ENCODE measurements around the gene TM9SF1.

The TM9SF1 gene

DNA sequence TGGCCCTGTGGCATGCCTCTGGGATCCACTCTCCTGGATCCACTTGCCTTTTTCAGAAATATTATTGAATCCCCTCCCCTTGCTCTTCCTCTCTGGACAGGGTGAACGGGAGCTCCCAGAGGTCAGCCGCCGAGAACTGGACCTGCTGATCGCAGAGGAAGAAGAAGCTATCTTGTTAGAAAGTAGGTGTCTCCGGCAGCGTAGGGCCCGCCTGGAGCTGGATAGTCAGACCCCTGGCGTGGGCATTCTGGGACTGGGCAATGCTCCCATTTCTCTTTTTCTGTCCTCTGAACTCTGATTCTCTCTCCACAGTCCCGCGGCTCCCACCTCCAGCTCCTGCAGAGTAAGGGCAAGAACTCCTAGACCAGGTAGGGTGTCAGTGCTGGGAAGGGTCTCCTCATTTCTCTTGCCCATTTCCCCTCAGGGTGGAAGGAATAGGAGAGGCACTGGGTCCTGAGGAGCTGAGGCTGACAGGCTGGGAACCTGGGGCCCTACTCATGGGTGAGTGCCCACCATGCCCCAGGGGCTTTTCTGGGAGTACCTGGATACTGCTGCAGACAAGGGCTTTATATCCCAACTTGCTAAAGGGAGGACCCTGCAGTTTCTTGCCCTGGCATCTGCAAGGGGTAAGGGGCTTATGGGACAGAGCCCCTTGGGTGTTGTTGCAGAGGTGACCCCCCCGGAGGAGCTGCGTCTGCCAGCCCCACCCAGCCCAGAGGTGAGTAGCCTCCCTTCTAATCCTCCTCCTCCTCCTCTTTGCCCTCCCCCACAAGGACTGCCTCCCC lies 18.0 kb downstream of the TM9SF1 start:
- DNase-seq = no peak

DNA sequence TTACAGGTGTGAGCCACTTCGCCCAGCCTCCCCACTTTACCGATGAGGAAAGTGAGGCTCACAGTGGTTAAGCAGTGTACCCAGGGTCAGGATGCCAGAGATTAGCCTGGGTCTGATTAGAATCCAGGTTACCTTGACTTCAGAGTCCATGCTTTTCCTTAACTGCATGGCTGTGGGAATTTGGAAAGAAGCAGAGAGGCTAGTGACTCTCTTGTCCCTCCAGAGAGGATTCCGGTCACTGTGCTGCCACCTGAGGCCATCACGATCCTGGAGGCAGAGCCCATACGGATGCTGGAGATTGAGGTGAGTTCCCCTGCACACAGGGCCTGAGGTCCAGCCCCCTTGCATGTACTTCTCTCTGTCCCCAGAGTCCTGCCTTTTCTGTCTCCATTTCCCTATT lies 18.6 kb downstream of the TM9SF1 start:
- no peak for DNase-seq

DNA sequence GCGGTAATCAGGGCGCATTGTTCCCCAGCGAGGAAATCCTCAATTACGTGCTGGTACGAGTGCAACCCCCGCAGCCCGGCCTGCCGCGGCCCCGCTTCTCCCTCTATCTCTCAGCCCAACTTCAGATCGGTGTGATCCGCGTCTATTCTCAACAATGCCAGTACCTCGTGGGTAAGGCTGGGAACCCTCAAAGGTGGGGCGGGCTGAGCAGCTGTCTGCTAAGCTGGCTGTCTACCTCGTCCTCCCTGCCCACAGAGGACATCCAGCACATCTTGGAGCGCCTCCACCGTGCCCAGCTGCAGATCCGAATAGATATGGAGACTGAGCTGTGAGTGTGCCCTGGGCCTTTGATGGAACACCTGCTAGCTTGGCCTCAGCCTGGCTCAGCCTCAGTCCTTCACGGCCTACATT lies 22.4 kb downstream of the TM9SF1 start:
- DNase-seq = peak in 1 of 2 experiments; percentile 27

DNA sequence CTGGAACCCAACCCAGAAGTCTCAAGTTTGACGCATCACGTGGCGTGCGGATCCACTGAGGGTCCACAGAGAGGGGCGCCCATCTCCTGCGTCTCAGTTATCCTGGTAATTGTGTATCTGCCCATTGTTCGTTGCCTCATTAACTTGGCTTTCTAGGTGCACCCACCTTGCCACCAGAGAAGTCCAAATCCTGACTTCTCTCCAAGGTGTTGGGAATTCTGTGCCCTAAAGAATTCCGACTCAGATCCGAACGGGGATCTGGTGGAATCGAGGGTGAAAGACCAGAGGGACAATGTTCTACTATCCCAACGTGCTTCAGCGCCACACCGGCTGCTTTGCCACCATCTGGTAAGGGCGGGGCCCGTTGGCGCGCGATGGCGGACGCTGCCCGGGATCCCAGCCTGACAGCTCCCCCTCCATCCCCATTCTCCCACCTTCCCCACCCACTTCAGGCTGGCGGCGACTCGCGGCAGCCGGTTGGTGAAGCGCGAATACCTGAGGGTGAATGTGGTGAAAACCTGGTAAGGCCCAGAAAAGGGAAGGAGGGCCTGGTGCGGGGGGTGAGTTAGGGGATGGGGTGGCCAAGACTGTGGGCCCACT lies 22.9 kb downstream of the TM9SF1 start:
- DNase-seq = peak; percentile 42 to 48

DNA sequence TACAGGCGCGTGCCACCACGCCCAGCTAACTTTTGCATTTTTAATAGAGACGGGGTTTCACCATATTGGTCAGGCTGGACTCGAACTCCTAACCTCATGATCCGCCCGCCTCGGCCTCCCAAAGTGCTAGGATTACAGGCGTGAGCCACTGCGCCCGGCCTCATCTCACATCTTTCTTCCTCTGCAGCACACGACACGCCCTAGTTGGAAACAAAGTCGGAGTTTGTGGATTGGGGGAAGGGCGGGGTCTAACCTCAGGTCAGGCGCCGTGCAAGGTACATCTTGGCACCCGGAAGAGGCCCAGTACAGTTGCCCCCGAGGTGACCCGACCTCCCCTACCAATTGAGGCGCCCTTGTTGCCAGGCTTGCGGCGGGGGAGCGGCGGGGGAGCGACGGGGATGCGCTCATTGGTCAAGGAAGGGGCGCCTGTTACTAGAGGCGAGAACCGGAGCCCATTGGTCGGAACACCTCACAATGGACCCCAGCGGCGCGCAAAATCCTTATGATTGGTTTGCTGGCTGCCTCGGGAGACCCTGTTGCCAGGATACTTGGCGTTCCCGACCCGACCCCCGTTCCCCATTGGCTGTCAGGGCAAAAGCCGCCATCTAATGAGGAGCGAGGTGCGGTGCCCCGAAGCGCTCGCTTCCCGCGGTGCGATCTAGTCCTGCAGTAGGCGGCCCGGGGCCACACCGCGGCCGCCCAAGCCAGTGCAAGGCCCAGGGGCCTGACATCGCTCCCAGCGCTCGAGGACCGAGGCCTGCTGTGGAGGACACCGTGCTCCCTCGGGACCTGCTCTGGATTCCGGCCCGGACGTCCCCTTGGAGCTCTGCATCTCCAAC lies 23.6 kb downstream of the TM9SF1 start, which contains the start of gene REC8:
Gene REC8 (plus strand): TSS at position 659 of the 839 bp plus-strand sequence. CDS start 473 bp downstream, outside the sequence.
- peak; percentile 99 for DNase-seq

DNA sequence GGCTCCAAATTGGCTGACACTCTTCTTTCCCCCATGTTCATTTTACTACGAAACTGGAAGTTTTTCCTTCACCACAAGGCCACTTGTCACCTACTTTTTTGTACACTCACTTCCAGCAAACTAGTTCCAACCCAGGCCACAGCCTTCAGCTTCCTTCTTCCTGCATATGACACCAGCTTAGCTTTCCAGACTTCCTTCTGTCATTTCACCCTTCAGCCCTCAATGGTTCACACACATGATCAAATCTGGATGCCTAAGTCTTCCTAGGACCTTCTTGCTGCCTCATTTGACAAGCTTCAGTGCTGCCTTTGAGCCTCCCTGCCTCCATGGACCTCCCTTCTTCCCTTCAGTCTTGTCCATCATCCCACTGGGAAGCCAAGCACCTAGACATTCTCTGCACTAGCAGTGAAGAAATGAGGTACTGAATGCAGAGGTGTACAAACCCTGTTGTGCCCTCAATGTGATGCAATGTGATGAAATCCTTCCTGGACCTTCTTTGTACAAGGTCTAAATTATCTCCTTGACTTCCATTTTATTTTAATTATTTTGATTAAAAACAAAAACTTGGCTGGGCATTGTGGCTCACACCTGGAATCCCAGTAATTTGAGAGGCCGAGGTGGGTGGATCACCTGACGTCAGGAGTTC lies 27.6 kb downstream of the TM9SF1 start:
- no peak for DNase-seq

DNA sequence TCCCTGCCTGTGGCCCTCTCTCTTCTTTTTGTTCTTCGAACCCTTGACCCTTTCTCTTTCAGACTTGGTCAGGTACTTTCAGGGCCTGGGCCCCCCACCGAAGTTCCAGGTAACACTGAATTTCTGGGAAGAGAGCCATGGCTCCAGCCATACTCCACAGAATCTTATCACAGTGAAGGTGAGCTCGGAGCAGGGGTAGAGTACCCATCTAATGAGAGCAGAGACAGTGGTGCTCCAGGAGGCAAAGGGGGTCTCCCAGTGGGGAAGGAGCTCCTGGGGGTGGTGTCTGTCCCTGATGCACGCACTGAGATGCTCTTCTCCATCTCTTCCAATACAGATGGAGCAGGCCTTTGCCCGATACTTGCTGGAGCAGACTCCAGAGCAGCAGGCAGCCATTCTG lies 29.5 kb downstream of the TM9SF1 start:
- no peak for DNase-seq

DNA sequence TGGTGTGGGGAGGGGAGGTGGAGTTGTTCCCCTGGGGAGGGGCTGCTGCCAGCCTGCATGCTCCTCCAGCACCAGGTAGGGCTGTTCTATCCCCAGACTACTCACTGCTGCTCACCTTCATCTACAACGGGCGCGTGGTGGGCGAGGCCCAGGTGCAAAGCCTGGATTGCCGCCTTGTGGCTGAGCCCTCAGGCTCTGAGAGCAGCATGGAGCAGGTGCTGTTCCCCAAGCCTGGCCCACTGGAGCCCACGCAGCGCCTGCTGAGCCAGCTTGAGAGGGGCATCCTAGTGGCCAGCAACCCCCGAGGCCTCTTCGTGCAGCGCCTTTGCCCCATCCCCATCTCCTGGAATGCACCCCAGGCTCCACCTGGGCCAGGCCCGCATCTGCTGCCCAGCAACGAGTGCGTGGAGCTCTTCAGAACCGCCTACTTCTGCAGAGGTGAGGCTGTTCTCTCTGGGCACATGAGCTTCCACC lies 30.7 kb downstream of the TM9SF1 start:
- no peak for DNase-seq

DNA sequence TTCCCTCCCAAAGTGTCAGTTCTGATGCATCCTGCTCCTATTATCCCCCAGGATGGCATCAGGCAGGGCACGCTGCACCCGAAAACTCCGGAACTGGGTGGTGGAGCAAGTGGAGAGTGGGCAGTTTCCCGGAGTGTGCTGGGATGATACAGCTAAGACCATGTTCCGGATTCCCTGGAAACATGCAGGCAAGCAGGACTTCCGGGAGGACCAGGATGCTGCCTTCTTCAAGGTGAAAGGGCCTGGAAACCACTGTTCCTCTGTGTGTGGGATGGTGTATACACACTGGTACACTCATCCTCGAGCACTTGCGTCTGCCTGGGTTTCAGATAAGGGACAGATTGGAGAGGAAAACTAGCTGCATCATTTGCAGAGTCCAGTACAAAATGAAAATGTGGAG lies 33.1 kb downstream of the TM9SF1 start:
- DNase-seq = no peak

DNA sequence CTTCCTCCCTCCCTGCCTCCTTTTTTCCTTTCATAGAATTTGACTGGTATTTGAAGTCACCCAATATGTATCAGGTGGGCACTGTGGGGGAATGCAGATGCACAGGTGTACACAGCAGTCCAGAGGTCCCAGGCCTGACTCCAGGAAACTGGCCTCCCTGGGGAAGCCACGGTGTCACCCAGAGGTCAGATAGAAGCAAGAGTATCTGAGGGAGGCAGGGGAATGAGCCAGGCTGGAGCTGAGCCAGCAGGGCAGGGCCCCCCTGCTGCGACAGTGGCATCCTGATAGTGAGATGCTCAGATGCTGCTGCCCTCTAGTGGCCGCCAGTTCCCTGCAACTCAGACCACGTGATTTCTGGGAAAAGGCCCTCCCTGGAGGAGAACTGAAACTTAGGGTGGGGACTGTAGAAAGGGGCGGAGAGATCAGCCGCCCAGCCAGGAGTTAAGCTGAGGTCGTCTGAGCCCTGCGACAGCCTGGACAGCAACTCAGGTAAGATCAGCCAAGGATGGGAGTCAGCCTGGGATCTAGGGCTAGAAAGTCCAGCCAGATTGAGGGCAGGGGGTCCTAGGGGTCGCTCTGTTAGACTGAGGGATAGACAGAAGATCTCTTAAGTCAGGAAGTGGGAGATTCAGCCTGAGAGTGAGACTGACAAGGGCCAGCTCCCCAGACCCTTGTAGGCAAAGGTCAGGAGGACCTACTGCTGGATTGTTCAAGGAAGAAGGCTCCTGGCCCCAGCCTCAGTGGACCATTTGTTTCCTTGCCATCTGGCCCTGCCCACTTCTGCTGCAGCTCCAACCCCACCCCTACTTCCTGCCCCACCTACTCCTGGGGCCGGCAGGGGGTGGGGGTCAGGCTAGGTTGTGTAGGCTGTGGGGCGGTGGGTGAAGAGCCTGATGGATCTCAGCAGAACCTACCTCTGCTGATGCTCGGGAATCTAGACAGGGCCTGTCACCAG lies 34.1 kb downstream of the TM9SF1 start, which contains the start of gene IRF9:
Gene IRF9 (plus strand): TSS at position 416 of the 955 bp plus-strand sequence. CDS start 880 bp downstream, outside the sequence.
- DNase-seq = peak; percentile 73 to 93

DNA sequence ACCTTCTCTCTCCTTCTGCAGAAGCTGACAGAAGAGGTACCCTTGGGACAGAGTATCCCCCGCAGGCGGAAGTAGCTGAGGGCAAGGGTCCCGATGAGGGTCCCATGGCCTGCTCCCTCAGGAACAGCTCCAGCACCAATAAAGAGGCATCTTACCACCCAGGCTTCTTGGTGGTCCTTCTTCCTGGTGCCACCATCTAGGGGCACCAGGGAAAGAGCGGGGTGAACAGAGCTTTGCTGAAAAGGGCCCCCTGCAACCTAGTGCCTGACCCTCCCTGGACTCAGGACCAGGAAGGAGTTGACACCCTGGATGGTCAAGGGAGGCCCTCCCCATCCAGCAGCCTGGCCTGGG lies 34.8 kb downstream of the TM9SF1 start:
- no peak for DNase-seq

DNA sequence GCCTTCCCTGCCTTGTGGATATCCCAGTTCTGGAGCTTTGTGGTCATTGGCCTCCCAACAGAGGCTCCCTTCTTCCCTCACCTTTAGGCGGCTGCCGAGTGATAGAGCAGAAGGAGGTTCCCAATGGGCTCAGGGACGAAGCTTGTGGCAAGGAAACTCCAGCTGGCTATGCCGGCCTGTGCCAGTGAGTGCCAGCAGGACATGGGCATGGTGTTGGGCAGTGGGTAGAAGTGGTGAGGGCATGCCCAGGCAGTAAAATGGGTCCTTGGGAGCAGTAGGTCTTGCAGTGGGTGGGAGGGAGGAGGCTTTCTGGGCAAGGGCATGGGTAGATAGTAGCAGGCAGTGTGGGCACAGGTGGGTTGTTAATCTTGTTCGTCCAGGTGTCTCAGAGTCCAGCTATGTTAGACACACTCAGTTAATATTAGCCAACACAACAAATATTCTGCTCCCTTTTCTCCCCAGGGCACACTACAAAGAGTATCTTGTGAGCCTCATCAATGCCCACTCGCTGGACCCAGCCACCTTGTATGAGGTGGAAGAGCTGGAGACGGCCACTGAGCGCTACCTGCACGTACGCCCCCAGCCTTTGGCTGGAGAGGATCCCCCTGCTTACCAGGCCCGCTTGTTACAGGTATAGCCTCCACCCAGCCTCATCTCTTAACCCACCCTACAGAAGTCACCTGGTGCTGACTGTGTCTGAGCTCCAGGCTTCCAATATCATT lies 35.3 kb downstream of the TM9SF1 start:
- no peak for DNase-seq

DNA sequence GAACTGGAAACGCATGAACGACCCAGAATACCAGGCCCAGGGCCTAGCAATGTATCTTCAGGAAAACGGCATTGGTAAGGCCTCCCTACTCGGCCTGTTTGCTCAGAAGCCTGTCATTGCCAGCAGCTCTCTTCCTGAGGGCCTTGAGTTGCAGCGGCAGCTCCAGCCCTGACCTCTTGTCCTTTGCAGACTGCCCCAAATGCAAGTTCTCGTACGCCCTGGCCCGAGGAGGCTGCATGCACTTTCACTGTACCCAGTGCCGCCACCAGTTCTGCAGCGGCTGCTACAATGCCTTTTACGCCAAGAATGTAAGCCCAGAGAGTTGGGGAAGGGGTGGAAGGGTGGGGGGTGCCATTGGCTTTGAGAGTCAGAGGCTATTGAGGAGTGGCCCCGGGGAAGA lies 37.9 kb downstream of the TM9SF1 start:
- no peak for DNase-seq

DNA sequence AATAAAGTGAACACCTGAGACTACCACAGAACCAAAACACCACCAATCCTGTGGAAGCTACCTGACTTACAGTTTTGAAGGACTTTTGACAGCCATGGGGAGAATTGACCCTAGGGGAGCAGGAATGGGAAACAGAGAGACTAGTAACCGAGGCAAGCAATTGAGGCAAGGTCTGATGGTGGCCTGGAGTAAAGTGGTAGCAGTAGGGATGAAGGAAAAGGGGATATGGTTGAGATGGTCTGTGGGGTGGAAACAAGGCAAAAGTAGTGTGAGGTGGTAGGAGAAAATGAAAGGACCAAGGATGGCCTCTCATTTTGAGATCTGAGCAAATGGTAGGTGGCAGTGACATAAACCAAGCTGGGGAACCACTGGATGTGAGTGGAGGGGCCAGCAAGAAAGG lies 38.4 kb downstream of the TM9SF1 start:
- DNase-seq = no peak

DNA sequence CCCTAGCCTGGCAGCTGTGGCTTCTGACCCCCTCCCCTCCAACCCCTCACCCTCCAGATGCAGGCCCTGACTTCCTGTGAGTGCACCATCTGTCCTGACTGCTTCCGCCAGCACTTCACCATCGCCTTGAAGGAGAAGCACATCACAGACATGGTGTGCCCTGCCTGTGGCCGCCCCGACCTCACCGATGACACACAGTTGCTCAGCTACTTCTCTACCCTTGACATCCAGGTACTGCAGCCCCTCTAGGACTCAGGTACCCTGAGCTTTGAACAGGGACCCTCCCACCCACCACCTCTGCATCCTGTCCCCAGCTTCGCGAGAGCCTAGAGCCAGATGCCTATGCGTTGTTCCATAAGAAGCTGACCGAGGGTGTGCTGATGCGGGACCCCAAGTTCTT lies 40.1 kb downstream of the TM9SF1 start:
- no peak for DNase-seq

DNA sequence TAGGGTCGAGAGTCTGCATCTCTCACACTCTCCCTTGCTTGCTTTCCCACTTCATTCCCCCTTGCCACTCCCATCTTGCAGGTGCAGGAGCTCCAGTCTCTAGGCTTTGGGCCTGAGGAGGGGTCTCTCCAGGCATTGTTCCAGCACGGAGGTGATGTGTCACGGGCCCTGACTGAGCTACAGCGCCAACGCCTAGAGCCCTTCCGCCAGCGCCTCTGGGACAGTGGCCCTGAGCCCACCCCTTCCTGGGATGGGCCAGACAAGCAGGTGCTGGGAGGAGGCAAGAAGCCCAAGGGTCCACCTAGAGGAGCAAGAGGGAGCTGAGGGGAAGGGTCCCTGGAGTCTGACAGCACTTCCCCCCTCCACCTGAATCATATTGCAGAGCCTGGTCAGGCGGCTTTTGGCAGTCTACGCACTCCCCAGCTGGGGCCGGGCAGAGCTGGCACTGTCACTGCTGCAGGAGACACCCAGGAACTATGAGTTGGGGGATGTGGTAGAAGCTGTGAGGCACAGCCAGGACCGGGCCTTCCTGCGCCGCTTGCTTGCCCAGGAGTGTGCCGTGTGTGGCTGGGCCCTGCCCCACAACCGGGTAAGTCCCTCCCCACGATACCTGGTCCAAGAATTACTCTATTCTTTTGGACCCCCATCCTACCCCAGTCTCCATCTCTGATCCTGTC lies 43.7 kb downstream of the TM9SF1 start:
- no peak for DNase-seq

DNA sequence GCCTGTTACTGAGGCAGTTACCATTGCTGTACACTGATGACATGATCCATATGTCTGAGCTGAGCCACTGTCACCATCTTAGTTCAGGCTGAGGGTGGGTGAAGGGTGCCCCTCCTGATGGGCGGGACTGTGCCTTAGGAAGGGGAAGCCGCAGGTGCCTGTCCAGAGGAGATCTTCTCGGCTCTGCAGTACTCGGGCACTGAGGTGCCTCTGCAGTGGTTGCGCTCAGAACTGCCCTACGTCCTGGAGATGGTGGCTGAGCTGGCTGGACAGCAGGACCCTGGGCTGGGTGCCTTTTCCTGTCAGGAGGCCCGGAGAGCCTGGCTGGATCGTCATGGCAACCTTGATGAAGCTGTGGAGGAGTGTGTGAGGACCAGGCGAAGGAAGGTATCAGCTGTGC lies 44.2 kb downstream of the TM9SF1 start:
- no peak for DNase-seq

DNA sequence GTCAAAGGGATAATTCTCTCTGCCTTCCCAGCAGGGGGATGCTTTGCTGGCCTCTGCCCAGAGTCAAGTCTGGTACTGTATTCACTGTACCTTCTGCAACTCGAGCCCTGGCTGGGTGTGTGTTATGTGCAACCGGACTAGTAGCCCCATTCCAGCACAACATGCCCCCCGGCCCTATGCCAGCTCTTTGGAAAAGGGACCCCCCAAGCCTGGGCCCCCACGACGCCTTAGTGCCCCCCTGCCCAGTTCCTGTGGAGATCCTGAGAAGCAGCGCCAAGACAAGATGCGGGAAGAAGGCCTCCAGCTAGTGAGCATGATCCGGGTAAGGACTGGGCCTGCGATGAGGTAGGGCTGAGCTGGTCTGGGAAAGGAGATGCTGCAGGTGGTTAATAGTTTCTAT lies 44.7 kb downstream of the TM9SF1 start:
- no peak for DNase-seq

DNA sequence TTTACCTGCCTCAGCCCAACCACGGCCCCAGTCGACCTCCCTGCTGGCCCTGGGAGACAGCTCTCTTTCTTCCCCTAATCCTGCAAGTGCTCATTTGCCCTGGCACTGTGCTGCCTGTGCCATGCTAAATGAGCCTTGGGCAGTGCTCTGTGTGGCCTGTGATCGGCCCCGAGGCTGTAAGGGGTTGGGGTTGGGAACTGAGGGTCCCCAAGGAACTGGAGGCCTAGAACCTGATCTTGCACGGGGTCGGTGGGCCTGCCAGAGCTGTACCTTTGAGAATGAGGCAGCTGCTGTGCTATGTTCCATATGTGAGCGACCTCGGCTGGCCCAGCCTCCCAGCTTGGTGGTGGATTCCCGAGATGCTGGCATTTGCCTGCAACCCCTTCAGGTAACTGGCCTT lies 45.2 kb downstream of the TM9SF1 start:
- no peak for DNase-seq

DNA sequence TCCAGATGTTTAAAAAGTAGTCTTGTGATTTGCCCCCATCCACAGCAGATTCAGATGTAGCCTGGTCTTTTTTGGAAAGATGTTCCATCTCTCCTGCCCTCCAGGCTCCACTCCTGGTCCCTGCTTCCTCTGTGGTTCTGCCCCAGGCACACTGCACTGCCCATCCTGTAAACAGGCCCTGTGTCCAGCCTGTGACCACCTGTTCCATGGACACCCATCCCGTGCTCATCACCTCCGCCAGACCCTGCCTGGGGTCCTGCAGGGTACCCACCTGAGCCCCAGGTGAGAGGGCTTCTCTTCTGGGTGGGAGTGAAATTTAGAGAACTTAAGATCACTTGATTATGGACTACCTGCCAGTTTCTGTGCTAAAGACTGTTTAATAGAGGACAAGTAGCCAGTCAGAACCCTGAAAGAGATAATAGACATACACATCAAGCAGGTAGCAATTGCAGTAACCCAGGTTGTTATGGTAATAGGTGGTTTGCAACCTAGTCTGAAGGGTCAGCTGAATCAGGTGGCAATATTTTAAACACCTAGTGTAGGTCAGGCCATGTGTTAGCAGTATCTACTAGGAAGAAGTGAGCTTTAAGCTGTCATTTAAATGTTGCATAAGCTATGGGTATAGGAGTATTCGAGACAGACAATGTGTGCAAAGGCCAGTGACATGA lies 45.8 kb downstream of the TM9SF1 start:
- no peak for DNase-seq

All from NCI-H526 (cell line).